ENCODE measurements around the gene ABHD8.
A peak's percentile ranks its signal among the peaks of the same experiment; 100 is the strongest.

ABHD8 gene

GRCh38 chr19:17285415-17286135 lies 17.6 kb downstream of the ABHD8 start:
- H2BK12ac ChIP-seq (ENCODE audit: low read length) = no peak overlapping the region
- H3K4me2 ChIP-seq (ENCODE audit: low read length) = no peak overlapping the region
- no peak overlapping the region for H2AK5ac ChIP-seq (ENCODE audit: low read length)
- peaks cover 4% of the 10 kb centered on the region for H3K79me1 ChIP-seq (ENCODE audit: low read length)
- no peak overlapping the region for H3K9ac ChIP-seq (ENCODE audit: low read length)
- peaks cover 4% of the 10 kb centered on the region for H3K9me3 ChIP-seq (ENCODE audit: insufficient read depth, low read depth, low read length)
- H3K79me2 ChIP-seq (ENCODE audit: control insufficient read depth, insufficient read depth, low read length, poor library complexity) = no peaks in the 10 kb centered on the region
- H2AFZ ChIP-seq (ENCODE audit: insufficient read depth, low read length, poor library complexity) = no peak overlapping the region
- H3K23ac ChIP-seq (ENCODE audit: low read length) = no peak overlapping the region
- no peak for DNase-seq
- peaks cover 6 to 9% of the 10 kb centered on the region in 2 experiments for H3K4me1 ChIP-seq (ENCODE audit: control insufficient read depth in 1 of 2, insufficient read depth in 2 of 2, low read length in 2 of 2)
- no peak overlapping the region for H3K14ac ChIP-seq (ENCODE audit: low read length)
- no peak overlapping the region for H3K4ac ChIP-seq (ENCODE audit: low read depth, low read length)
- no peak overlapping the region for H3K18ac ChIP-seq (ENCODE audit: low read length)
- no peak overlapping the region for H4K8ac ChIP-seq (ENCODE audit: low read depth, low read length)
- peaks cover 0 to 2% of the 10 kb centered on the region in 2 experiments for H3K36me3 ChIP-seq (ENCODE audit: control insufficient read depth in 1 of 2, insufficient read depth in 2 of 2, low read length in 2 of 2)
- WGBS (ENCODE audit: extremely low coverage, insufficient coverage, insufficient read length) = no CpG with 5 or more reads among the region's 18 CpGs
- H4K91ac ChIP-seq (ENCODE audit: low read depth, low read length) = no peak overlapping the region
- no peak overlapping the region for H4K12ac ChIP-seq (ENCODE audit: low read depth, low read length)
- no peak overlapping the region for H3K4me3 ChIP-seq (ENCODE audit: low read depth, low read length)
- no peaks in the 10 kb centered on the region for H3K27me3 ChIP-seq (ENCODE audit: insufficient read depth, low read length)
- no peak overlapping the region for H2BK120ac ChIP-seq (ENCODE audit: insufficient read depth, low read length, poor library complexity)
- no peak overlapping the region for H3K27ac ChIP-seq (ENCODE audit: low read depth, low read length)
- no peak overlapping the region for H2BK5ac ChIP-seq (ENCODE audit: low read depth, low read length, poor library complexity)

- no peak overlapping the region for H3K18ac ChIP-seq (ENCODE audit: low read length)
- no peak overlapping the region for H4K8ac ChIP-seq (ENCODE audit: low read depth, low read length)
- no peak overlapping the region for H4K91ac ChIP-seq (ENCODE audit: low read depth, low read length)
- H3K36me3 ChIP-seq (ENCODE audit: control insufficient read depth in 1 of 2, insufficient read depth in 2 of 2, low read length in 2 of 2) = peaks cover 11% of the 10 kb centered on the region in 2 experiments
- H3K14ac ChIP-seq (ENCODE audit: low read length) = no peak overlapping the region
- H3K27ac ChIP-seq (ENCODE audit: low read depth, low read length) = no peak overlapping the region
- H2BK120ac ChIP-seq (ENCODE audit: insufficient read depth, low read length, poor library complexity) = no peak overlapping the region
- no peak overlapping the region for H2BK12ac ChIP-seq (ENCODE audit: low read length)
- no peak overlapping the region for H3K9ac ChIP-seq (ENCODE audit: low read length)
- DNase-seq = no peak
- H3K4me3 ChIP-seq (ENCODE audit: low read depth, low read length) = no peak overlapping the region
- H2AK5ac ChIP-seq (ENCODE audit: low read length) = no peak overlapping the region
- no CpG with 5 or more reads among the region's 7 CpGs for WGBS (ENCODE audit: extremely low coverage, insufficient coverage, insufficient read length)
- H4K12ac ChIP-seq (ENCODE audit: low read depth, low read length) = no peak overlapping the region
- no peak overlapping the region for H3K4me2 ChIP-seq (ENCODE audit: low read length)
- H3K79me1 ChIP-seq (ENCODE audit: low read length) = peaks cover 4% of the 10 kb centered on the region
- peaks cover 4% of the 10 kb centered on the region for H3K9me3 ChIP-seq (ENCODE audit: insufficient read depth, low read depth, low read length)
- H3K27me3 ChIP-seq (ENCODE audit: insufficient read depth, low read length) = no peaks in the 10 kb centered on the region
- H3K79me2 ChIP-seq (ENCODE audit: control insufficient read depth, insufficient read depth, low read length, poor library complexity) = no peaks in the 10 kb centered on the region
- no peak overlapping the region for H3K23ac ChIP-seq (ENCODE audit: low read length)
- H2AFZ ChIP-seq (ENCODE audit: insufficient read depth, low read length, poor library complexity) = no peak overlapping the region
- H2BK5ac ChIP-seq (ENCODE audit: low read depth, low read length, poor library complexity) = no peak overlapping the region
- no peak overlapping the region for H3K4ac ChIP-seq (ENCODE audit: low read depth, low read length)
- peaks cover 6% of the 10 kb centered on the region in 2 experiments for H3K4me1 ChIP-seq (ENCODE audit: control insufficient read depth in 1 of 2, insufficient read depth in 2 of 2, low read length in 2 of 2)
These were observed 19.7 kb downstream of the ABHD8 start for GRCh38 chr19:17283504-17283996.

DNA sequence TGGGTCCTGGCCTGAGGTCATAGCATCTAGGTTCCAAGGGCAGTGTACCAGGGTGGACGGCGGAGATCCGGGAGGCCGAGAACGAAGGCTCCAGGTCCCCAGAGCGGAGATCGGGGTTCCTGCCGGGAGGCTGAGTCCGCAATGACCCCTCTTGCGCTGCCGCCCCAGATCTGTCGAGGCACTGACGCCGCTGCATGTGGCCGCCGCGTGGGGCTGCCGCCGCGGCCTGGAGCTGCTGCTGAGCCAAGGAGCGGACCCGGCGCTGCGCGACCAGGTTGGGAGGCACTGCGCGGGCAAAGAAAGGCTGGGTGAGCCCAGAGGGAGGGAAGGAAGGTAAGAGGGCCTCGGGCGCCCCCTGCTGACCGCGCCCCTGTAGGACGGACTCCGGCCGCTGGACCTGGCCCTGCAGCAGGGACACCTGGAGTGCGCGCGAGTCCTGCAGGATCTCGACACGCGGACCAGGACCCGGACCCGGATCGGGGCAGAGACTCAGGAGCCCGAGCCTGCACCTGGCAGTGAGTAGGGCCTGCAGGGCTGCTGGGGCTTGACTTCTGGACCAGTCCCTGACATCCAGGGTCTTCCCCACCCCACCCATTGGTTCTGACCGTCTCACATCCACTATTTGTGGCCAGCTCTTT lies 20.6 kb downstream of the ABHD8 start:
- Histone ChIP-seq H3K14ac (ENCODE audit: low read length) (peak overlapping the region; percentile 64), H3K36me3 (ENCODE audit: control insufficient read depth in 1 of 2, insufficient read depth in 2 of 2, low read length in 2 of 2) (peaks cover 12 to 14% of the 10 kb centered on the region in 2 experiments)
- no CpG with 5 or more reads among the region's 45 CpGs for WGBS (ENCODE audit: extremely low coverage, insufficient coverage, insufficient read length)

DNA sequence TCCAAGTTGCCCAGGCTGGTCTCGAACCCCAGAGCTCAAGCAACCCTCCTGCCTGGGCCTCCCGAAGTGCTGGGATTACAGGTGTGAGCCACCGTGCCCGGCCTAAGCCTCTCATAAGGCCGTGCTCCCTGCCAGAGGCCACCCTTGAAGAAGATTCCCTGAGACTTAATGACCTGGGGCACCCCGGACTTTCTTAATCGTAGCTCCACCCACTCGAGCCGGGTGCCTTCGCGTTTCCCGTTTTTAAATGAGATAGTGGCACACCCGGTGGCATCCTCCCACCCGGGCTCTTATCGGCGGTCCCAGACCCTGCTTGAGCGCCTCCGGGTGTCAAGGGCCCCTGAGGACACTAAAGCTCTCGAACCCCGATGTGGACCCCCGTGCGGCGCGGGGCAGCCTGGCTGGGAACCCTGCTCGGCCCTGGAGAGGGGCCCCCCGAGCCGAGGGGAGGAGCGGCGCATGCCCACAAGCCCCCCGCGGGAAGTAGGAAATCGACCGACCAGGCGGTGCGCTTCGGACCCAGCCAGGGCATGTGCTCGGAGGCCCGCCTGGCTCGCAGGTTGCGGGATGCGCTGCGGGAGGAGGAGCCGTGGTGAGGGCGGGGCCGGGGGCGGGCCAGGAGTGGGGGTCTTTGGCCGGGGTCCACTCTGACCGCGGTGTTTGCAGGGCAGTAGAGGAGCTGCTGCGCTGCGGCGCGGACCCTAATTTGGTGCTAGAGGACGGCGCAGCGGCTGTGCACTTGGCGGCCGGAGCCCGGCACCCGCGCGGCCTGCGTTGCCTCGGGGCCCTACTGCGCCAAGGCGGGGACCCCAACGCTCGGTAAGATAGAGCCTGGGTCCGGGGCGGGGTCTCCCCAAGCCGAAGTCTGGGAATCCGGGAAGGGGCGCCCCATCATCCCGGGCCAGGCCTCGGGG lies 21.6 kb downstream of the ABHD8 start, which contains the start of gene ANKLE1:
ANKLE1 (plus strand) TSS at position 511 of the 914 bp plus-strand sequence; CDS start at position 531, 20 bp downstream.
- Histone ChIP-seq H4K91ac (ENCODE audit: low read depth, low read length) (peak within 1 kb of the TSS; percentile 55), H3K9me3 (ENCODE audit: insufficient read depth, low read depth, low read length) (peaks cover 4% of the 10 kb centered on the region), H3K79me2 (ENCODE audit: control insufficient read depth, insufficient read depth, low read length, poor library complexity) (no peaks in the 10 kb centered on the region), H2AFZ (ENCODE audit: insufficient read depth, low read length, poor library complexity) (peak within 1 kb of the TSS; percentile 74), H3K9ac (ENCODE audit: low read length) (no peak within 1 kb of the TSS), H3K23ac (ENCODE audit: low read length) (no peak within 1 kb of the TSS), H3K79me1 (ENCODE audit: low read length) (peaks cover 4% of the 10 kb centered on the region), H3K18ac (ENCODE audit: low read length) (peak within 1 kb of the TSS; percentile 57), H2BK12ac (ENCODE audit: low read length) (peak within 1 kb of the TSS; percentile 42), H2AK5ac (ENCODE audit: low read length) (peak within 1 kb of the TSS; percentile 73), H4K12ac (ENCODE audit: low read depth, low read length) (peak within 1 kb of the TSS; percentile 79), H3K27ac (ENCODE audit: low read depth, low read length) (no peak within 1 kb of the TSS), H2BK120ac (ENCODE audit: insufficient read depth, low read length, poor library complexity) (peak within 1 kb of the TSS; percentile 73), H3K27me3 (ENCODE audit: insufficient read depth, low read length) (no peaks in the 10 kb centered on the region), H3K4me2 (ENCODE audit: low read length) (peak within 1 kb of the TSS; percentile 64), H3K4me1 (ENCODE audit: control insufficient read depth in 1 of 2, insufficient read depth in 2 of 2, low read length in 2 of 2) (peaks cover 6% of the 10 kb centered on the region in 2 experiments), H4K8ac (ENCODE audit: low read depth, low read length) (peak within 1 kb of the TSS; percentile 77), H3K4me3 (ENCODE audit: low read depth, low read length) (peak within 1 kb of the TSS; percentile 19), H3K36me3 (ENCODE audit: control insufficient read depth in 1 of 2, insufficient read depth in 2 of 2, low read length in 2 of 2) (peaks cover 19 to 22% of the 10 kb centered on the region in 2 experiments), H3K14ac (ENCODE audit: low read length) (peak within 1 kb of the TSS; percentile 64), H3K4ac (ENCODE audit: low read depth, low read length) (peak within 1 kb of the TSS; percentile 24), H2BK5ac (ENCODE audit: low read depth, low read length, poor library complexity) (no peak within 1 kb of the TSS)
- no CpG with 5 or more reads among the region's 75 CpGs for WGBS (ENCODE audit: extremely low coverage, insufficient coverage, insufficient read length)
- no peak for DNase-seq

More for the DNA sequence above, 20.6 kb downstream of the ABHD8 start:
- Histone ChIP-seq H3K18ac (ENCODE audit: low read length) (peak overlapping the region; percentile 57), H2BK5ac (ENCODE audit: low read depth, low read length, poor library complexity) (no peak overlapping the region), H4K12ac (ENCODE audit: low read depth, low read length) (peak overlapping the region; percentile 79), H3K4me3 (ENCODE audit: low read depth, low read length) (peak overlapping the region; percentile 19), H2AK5ac (ENCODE audit: low read length) (peak overlapping the region; percentile 73), H4K91ac (ENCODE audit: low read depth, low read length) (peak overlapping the region; percentile 55), H3K79me2 (ENCODE audit: control insufficient read depth, insufficient read depth, low read length, poor library complexity) (no peaks in the 10 kb centered on the region), H2BK12ac (ENCODE audit: low read length) (peak overlapping the region; percentile 42), H2BK120ac (ENCODE audit: insufficient read depth, low read length, poor library complexity) (peak overlapping the region; percentile 73), H3K4me1 (ENCODE audit: control insufficient read depth in 1 of 2, insufficient read depth in 2 of 2, low read length in 2 of 2) (peaks cover 6% of the 10 kb centered on the region in 2 experiments), H3K27me3 (ENCODE audit: insufficient read depth, low read length) (no peaks in the 10 kb centered on the region), H3K4ac (ENCODE audit: low read depth, low read length) (peak overlapping the region; percentile 24), H3K9ac (ENCODE audit: low read length) (no peak overlapping the region), H4K8ac (ENCODE audit: low read depth, low read length) (peak overlapping the region; percentile 77), H3K79me1 (ENCODE audit: low read length) (peaks cover 4% of the 10 kb centered on the region), H3K23ac (ENCODE audit: low read length) (no peak overlapping the region), H3K4me2 (ENCODE audit: low read length) (peak overlapping the region; percentile 64), H3K9me3 (ENCODE audit: insufficient read depth, low read depth, low read length) (peaks cover 4% of the 10 kb centered on the region), H3K27ac (ENCODE audit: low read depth, low read length) (no peak overlapping the region), H2AFZ (ENCODE audit: insufficient read depth, low read length, poor library complexity) (peak overlapping the region; percentile 74)
- DNase-seq = peak; percentile 89 to 91

All from trophoblast cell (in vitro differentiated cells and primary cell).